ENCODE results near the gene DPYD.

The DPYD gene

GRCh38 chr1:97906567-97907241 lies 14.1 kb downstream of the DPYD start:
- DNase-seq: no peak

- DNase-seq: no peak
These were observed 15.5 kb downstream of the DPYD start for GRCh38 chr1:97905141-97905940.

GRCh38 chr1:97904534-97904933 lies 16.3 kb downstream of the DPYD start:
- DNase-seq: no peak

- DNase-seq: no peak
These were observed 17.2 kb downstream of the DPYD start for GRCh38 chr1:97903626-97904025.

- no peak for DNase-seq
These were observed 18.8 kb downstream of the DPYD start for GRCh38 chr1:97902067-97902466.

DNA sequence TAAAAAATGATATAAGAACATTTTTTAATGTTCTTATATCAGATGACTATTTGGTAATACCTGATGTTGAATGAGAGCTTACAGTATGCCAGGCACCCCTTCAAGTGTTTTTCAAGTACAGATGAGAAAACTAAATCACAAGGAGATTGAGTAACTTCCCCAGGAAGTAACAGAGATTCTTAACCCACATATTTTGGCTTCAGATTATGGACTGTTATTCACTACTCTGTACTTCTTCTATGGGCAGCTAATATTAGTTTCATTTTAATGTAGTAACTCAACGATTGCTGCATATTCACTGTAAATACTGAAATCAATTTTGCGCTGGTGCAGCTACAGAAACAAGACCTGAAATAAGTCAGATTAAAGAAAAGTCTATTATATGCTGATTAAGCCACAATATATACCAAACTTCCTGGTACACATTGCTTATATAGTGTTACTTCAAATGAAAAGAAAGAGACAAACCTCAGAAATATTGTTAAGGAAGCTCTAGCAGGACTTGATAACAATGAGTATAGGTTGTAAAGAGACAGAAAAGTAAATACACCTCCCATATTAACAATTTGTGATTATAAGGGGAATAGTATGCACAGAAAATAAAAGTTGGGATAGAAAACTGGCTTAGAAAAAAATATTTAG lies 19.7 kb downstream of the DPYD start:
- no peak for DNase-seq

GRCh38 chr1:97898948-97899347 lies 21.9 kb downstream of the DPYD start:
- no peak for DNase-seq

DNA sequence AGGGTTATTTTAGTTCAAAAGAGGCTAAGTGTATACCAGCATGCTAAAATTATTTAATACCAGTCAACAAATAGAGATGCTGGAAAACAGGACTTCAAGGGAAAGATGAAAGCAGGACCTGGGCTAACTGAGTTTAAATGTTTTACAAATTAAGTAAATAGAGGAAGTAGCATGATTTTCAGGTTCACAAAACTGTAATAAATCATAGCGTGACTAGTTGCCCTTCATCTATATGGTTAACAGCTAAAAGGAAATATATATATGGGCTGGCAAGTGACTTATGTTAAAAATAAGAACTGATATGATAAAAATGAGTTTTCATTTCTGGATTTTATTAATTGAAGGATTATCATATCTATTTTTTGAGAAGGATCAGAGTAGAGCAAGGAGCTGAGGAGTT lies 25.6 kb downstream of the DPYD start:
- DNase-seq: no peak

- no peak for DNase-seq
These were observed 27.0 kb downstream of the DPYD start for GRCh38 chr1:97893844-97894243.

GRCh38 chr1:97886199-97886598 lies 34.6 kb downstream of the DPYD start:
- no peak for DNase-seq

DNA sequence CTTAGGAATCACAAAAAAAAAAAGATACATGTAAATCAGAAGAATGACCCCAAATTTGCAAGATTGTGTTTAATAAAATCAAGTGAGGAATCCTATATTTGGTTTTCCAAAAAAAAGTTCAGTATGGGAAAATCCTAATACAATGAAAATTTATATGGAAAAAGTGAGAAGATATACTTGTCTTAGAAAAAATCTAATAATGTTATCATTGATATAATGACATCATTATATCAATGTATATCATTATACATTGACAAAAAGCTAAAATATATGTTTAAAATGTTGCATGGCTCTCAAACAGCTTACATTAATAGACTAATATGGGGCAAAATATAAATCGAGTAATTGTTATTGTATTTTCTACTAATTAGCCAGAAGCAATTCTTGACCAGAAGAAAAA lies 37.0 kb downstream of the DPYD start:
- no peak for DNase-seq

DNA sequence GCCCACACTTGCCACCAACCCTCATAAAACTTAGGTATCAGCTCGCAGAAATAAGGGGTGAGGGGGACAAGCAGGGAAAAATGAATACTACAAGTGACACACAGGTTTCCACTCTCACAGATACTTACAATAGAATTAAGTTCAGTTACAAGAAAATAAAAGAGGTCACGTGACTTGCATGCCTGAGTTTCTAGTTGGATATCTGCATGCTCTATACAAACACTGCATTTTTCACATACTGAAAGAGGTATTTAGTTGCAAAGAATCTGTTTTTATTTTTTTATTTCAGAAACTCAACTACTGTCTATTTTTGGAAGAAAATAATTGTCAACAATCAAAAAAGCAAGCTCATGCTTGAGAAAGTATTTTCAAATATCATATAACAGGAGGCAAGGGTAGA lies 43.5 kb downstream of the DPYD start:
- no peak for DNase-seq

DNA sequence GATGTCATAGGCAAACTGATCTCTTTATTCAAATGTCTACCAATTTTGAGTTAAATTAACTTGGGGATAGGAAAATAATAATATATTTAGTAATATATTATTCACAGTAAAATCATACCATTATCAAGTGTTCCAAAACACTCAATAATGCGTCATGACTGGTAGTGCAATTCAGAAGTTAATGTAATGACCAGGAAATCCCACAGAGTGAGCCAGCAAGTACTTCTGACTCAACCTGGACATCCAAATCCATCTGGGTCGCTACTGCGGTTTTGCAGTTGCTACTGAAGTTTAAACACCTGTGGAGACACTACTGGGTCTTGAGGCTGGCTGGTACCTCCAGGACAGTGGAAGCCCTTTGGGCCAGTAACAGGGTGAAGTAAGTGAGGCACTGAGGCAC lies 44.8 kb downstream of the DPYD start:
- no peak for DNase-seq

DNA sequence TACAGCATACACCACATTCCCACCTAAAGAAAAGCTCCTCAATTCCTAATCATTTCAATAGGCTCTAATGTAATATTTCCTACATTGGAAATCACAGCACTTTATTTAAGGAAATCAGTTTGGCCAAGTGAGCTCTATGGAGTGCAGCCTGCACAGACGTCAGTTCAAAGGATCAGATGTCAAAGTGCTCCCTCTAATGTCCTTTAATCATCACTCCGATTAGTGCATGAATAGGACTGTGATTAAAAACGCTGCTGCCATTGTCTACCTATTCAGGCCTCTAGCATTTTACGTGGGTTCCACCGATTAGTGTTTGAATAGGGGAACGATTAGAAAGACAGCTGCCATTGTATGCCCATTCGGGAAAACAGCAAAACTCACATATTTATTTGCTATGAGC lies 50.2 kb downstream of the DPYD start:
- DNase-seq: no peak

GRCh38 chr1:97869441-97869840 lies 51.4 kb downstream of the DPYD start:
- DNase-seq: no peak

GRCh38 chr1:97867127-97867526 lies 53.7 kb downstream of the DPYD start:
- DNase-seq: no peak

DNA sequence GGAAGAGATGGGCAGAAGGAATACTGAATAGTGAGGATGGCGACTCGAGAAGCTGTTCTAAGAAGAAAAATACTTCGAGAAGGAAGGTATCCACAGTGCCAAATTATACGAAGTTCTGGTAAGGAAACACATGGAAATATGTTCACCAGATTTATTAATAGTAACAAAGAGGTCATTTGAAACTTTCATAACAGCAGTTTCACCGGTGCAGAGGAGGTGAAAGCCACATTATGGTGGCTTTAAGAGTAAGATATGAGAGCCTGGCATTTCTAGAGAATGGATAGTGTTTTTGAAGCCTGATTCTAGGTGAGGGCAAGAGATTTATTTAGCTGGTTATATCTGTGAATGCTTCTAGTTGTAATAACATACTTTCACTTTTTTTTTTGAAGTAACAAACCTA lies 56.2 kb downstream of the DPYD start:
- no peak for DNase-seq

- DNase-seq: no peak
These were observed 67.6 kb downstream of the DPYD start for GRCh38 chr1:97853221-97853620.

- DNase-seq: no peak
These were observed 71.2 kb downstream of the DPYD start for GRCh38 chr1:97849345-97850340.

GRCh38 chr1:97845805-97846204 lies 75.0 kb downstream of the DPYD start:
- no peak for DNase-seq

- no peak for DNase-seq
These were observed 76.2 kb downstream of the DPYD start for GRCh38 chr1:97844552-97845089.

DNA sequence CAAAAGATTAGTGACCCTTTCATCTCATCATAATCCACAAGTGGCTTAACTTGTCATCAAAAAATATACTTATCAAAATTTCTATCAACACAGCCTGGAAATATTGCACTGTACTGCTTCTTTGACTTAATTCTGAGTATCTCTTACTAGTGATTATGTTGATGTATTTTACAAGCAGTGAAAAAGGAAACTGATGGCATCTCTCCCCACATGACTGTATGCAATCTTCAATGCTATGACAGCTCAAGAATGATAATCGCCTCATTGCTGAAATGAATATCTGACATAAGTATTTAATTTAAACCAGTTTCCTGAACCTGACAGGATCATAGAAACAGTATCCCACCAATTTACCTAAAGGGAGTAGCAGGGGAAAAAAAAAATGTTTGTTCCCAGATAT lies 79.5 kb downstream of the DPYD start:
- no peak for DNase-seq

- no peak for DNase-seq
These were observed 83.7 kb downstream of the DPYD start for GRCh38 chr1:97837161-97837560.
